OCI-LY7 (cell line): ENCODE data around the gene RNF10. TPM values are rescaled to one million over a fixed set of nuclear protein-coding genes. Genes with fewer than 3 reads are reported as not detected.

ENCODE experiments used
- BruUV-seq: library from RNA; stranded (reverse); fragments of 400-500 nt; replicated peaks from 2 replicates; lab custom pipeline; 2021; lab: Mats Ljungman, UMichigan
- CTCF ChIA-PET: fragments of 300-600 bp; sonication (Branson Sonifier 250); formaldehyde crosslinking; loops from one replicate; lab custom pipeline; 2022; ENCODE audit warnings: antibody characterized with exemption; ENCODE audit not compliant: unreplicated experiment; lab: Charles Lee
- POLR2A ChIA-PET: fragments of 300-600 bp; sonication (Branson Sonifier 250); formaldehyde crosslinking; loops from one replicate; lab custom pipeline; 2022; ENCODE audit warnings: antibody characterized with exemption; lab: Charles Lee
- DNase-seq: peaks from one replicate; pipeline ENCODE4 v3.0.0-alpha.2; 2015; ENCODE audit warnings: low spot score
- H2AFZ ChIP-seq: fragments of 200-600 bp; sonication (generic), shearing (Covaris generic); 2 replicates; pipeline ENCODE4 v1.6.1; 2014; ENCODE audit warnings: mild to moderate bottlenecking, antibody characterized with exemption, low read length, moderate library complexity
- H3K27ac ChIP-seq: fragments of 200-600 bp; sonication (generic); 2 replicates; pipeline ENCODE4 v1.5.1; 2014; ENCODE audit warnings: mixed run types, low read depth, mild to moderate bottlenecking, moderate library complexity, low read length, inconsistent platforms; ENCODE audit not compliant: poor library complexity, severe bottlenecking
- H3K36me3 ChIP-seq: fragments of 200-600 bp; sonication (generic); 2 replicates; pipeline ENCODE4 v1.6.1; 2014; ENCODE audit warnings: mild to moderate bottlenecking, antibody characterized with exemption, low read length, moderate library complexity, mixed read lengths; ENCODE audit not compliant: insufficient read depth
- H3K4me1 ChIP-seq: fragments of 200-600 bp; sonication (generic); 2 replicates; pipeline ENCODE4 v1.5.1; 2014; ENCODE audit warnings: mild to moderate bottlenecking, low read length; ENCODE audit not compliant: insufficient read depth, poor library complexity, severe bottlenecking
- H3K4me2 ChIP-seq: fragments of 200-600 bp; sonication (generic); 2 replicates; pipeline ENCODE4 v1.6.1; 2014; ENCODE audit warnings: mild to moderate bottlenecking, low read length
- H3K4me3 ChIP-seq: fragments of 200-600 bp; sonication (generic); 2 replicates; pipeline ENCODE4 v1.5.1; 2014; ENCODE audit warnings: mild to moderate bottlenecking, low read depth, low read length; ENCODE audit not compliant: poor library complexity, severe bottlenecking
- H3K79me2 ChIP-seq: fragments of 200-600 bp; sonication (generic); 2 replicates; pipeline ENCODE4 v1.6.1; 2016; ENCODE audit warnings: low read depth, mild to moderate bottlenecking, low read length, moderate library complexity, mixed read lengths; ENCODE audit not compliant: insufficient read depth
- H3K9me2 ChIP-seq: fragments of 200-600 bp; sonication (generic); 2 replicates; pipeline ENCODE4 v1.6.1; 2016; ENCODE audit warnings: mild to moderate bottlenecking, low read length, mixed read lengths; ENCODE audit not compliant: insufficient read depth
- H3K9me3 ChIP-seq: fragments of 200-600 bp; sonication (generic); 2 replicates; pipeline ENCODE4 v1.6.1; 2014; ENCODE audit warnings: mild to moderate bottlenecking, mixed run types, low read length, mixed read lengths
- H4K20me1 ChIP-seq: fragments of 200-600 bp; sonication (generic); 2 replicates; pipeline ENCODE4 v1.6.1; 2014; ENCODE audit warnings: mild to moderate bottlenecking, antibody characterized with exemption, low read length, moderate library complexity, mixed read lengths; ENCODE audit not compliant: insufficient read depth
- EZH2phosphoT487 ChIP-seq: fragments of 200-600 bp; sonication (generic); IDR thresholded peaks from 2 replicates; pipeline ENCODE4 v1.6.1; 2018; ENCODE audit warnings: low read depth, borderline replicate concordance, mild to moderate bottlenecking, mixed run types, antibody characterized with exemption, low read length, moderate library complexity, mixed read lengths
- intact Hi-C: fragments of 100-400 bp; cut with micrococcal nuclease; formaldehyde crosslinking; loops from one replicate; pipeline ENCODE4 v1.10.0; 2022; ENCODE audit not compliant: unreplicated experiment
- total RNA-seq, 2 experiments: library from RNA; depleted of rRNA in 1 of 2; stranded (reverse); fragments of >200 nt in 1 of 2; shearing (Covaris generic) in 1 of 2; gene quantifications; 2 replicates each; pipeline ENCODE4 v1.2.3, GENCODE V29; 2014 to 2022
- TF ChIP-seq, protein P1 (sequence below): fragments of 200-600 bp; sonication (generic); conservative IDR thresholded peaks from 2 replicates; pipeline ENCODE4 v1.5.1; 2014; ENCODE audit warnings: mild to moderate bottlenecking, antibody characterized with exemption, low read length, moderate library complexity, mixed read lengths

Gene RNF10
- total RNA-seq, 2 experiments from 2014 or later: 52.2 to 150 TPM

GRCh38 chr12:120581998-120582397, 47.8 kb downstream of the RNF10 start:
- DNase-seq: no peak
- Histone ChIP-seq H3K9me3 (no peaks in the 10 kb centered on the region), H2AFZ (peak overlapping the region; percentile 78), H3K79me2 (peaks cover 8% of the 10 kb centered on the region; the same call in 1 of the 2 replicates), H3K36me3 (peaks cover 34% of the 10 kb centered on the region), H3K9me2 (no peaks in the 10 kb centered on the region), H3K27ac (peak overlapping the region; percentile 33), H3K4me1 (peaks cover 17% of the 10 kb centered on the region), H4K20me1 (no peaks in the 10 kb centered on the region), H3K4me3 (peak overlapping the region; percentile 81), H3K4me2 (peak overlapping the region; percentile 77)
- ChIA-PET POLR2A (interaction anchor here (0.5 to 1.2 kb wide), 8 partner anchors 67 to 915 kb away, joined by 3 to 8 read pairs (median 3); partner anchors contain the start of gene DYNLL1), CTCF (interaction anchor here (1.1 to 1.4 kb wide), 2 partner anchors 67 to 390 kb away, joined by 3 to 7 read pairs; no protein-coding TSS in a partner anchor)
- intact Hi-C loops: loop anchor here (1.0 to 5.0 kb wide), 6 partner anchors 59 to 530 kb away; partner anchors contain the start of genes ACADS and CABP1
- no peak for TF ChIP-seq EZH2phosphoT487
- no TSS peak for BruUV-seq

DNA sequence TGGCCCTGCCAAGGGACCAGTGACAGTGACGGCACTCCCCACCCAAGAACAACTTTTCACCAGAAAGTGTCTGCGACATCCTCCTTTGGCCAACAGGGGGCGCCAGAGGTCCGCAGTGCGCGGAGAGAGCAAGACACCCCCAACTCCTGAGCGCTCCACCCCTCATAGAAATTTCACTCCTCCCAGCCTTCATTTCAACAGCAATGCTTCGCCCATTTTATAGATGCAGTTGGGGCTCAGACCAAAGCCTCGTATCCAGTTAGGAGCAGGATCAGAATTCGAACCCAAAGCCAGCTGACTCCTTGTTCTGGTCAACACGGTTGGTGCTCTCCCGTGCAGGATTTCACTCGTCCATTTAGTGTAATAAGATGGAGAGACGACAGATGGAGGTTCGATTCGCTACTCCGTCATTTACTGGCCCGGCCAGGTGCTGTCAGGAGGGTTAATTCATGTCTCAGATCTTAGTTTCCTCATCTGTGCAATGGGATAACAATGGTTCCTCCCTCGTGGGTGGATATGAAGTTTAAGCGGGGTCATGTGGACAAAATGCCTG, 49.4 kb downstream of the RNF10 start:
- intact Hi-C loops: loop anchor here (1.0 to 5.0 kb wide), 5 partner anchors 57 to 529 kb away; partner anchors contain the start of genes ACADS and CABP1
- POLR2A ChIA-PET: interaction anchor here (0.6 kb wide), 1 partner anchor 160 kb away, joined by 3 read pairs; no protein-coding TSS in a partner anchor
- BruUV-seq: no TSS peak
- H3K36me3 ChIP-seq: peaks cover 18% of the 10 kb centered on the region
- peaks cover 21% of the 10 kb centered on the region for H3K4me1 ChIP-seq
- peak; percentile 74 for DNase-seq
- peak overlapping the region; percentile 63 for H3K4me2 ChIP-seq
- peaks cover 8% of the 10 kb centered on the region; the same call in 1 of the 2 replicates for H3K79me2 ChIP-seq
- H4K20me1 ChIP-seq: no peaks in the 10 kb centered on the region
- no peak overlapping the region for H3K27ac ChIP-seq
- CTCF ChIA-PET: interaction anchor here (1.2 kb wide), 1 partner anchor 66 kb away, joined by 3 read pairs; no protein-coding TSS in a partner anchor
- TF ChIP-seq, protein P1, sequence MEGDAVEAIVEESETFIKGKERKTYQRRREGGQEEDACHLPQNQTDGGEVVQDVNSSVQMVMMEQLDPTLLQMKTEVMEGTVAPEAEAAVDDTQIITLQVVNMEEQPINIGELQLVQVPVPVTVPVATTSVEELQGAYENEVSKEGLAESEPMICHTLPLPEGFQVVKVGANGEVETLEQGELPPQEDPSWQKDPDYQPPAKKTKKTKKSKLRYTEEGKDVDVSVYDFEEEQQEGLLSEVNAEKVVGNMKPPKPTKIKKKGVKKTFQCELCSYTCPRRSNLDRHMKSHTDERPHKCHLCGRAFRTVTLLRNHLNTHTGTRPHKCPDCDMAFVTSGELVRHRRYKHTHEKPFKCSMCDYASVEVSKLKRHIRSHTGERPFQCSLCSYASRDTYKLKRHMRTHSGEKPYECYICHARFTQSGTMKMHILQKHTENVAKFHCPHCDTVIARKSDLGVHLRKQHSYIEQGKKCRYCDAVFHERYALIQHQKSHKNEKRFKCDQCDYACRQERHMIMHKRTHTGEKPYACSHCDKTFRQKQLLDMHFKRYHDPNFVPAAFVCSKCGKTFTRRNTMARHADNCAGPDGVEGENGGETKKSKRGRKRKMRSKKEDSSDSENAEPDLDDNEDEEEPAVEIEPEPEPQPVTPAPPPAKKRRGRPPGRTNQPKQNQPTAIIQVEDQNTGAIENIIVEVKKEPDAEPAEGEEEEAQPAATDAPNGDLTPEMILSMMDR: peak; percentile 99
- TF ChIP-seq EZH2phosphoT487: no peak
- H3K4me3 ChIP-seq: no peak overlapping the region
- no peaks in the 10 kb centered on the region for H3K9me3 ChIP-seq
- H3K9me2 ChIP-seq: no peaks in the 10 kb centered on the region
- H2AFZ ChIP-seq: peak overlapping the region; percentile 12; the same call in 1 of the 2 replicates

DNA sequence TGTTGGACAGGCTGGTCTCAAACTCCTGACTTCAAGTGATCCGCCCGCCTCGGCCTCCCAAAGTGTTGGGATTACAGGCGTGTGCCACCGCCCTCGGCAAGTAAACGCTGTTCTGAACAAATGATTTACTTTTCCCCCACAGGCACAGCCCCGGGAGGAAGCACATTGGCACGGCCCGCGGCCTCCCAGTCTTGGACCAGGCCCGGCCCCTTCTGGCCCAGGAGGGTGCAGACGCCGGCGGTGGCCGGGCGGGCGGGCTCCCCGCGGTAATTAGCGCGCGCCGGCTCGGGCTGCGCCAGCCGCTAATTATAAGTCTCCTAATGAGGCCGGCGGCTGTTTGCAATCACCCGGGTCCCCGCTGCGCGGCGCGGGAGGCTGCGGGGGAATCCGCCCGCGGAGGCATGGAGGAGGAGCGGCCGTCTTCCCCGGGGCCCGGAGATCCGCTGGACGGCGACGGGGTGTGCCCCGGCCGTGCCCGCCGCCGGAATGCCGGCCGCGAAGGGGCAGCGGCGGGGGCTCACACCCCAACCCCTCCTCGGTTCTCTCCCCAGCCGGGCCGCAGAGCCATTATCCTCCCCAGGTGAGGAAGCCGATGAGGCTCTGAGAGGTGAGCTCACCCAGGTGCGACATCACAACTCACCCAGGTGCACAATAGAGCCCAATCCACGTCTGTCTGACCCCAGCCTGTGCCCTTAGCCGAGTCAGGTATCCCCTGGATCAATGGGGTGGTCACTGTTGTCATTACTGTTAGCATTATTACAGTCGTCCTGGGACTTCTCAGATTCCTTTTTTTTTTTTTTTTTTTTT, 50.4 kb downstream of the RNF10 start:
- H3K9me3 ChIP-seq: no peaks in the 10 kb centered on the region
- BruUV-seq: no TSS peak
- peaks cover 8% of the 10 kb centered on the region for H3K36me3 ChIP-seq
- H4K20me1 ChIP-seq: no peaks in the 10 kb centered on the region
- H3K4me3 ChIP-seq: peak overlapping the region; percentile 52
- POLR2A ChIA-PET: no interaction called here
- no peaks in the 10 kb centered on the region for H3K9me2 ChIP-seq
- peak overlapping the region; percentile 61 for H2AFZ ChIP-seq
- CTCF ChIA-PET: interaction anchor here (0.7 kb wide), 1 partner anchor 443 kb away, joined by 3 read pairs; no protein-coding TSS in a partner anchor
- H3K4me2 ChIP-seq: peak overlapping the region; percentile 63
- peak; percentile 57 for DNase-seq
- peaks cover 8% of the 10 kb centered on the region; the same call in 1 of the 2 replicates for H3K79me2 ChIP-seq
- TF ChIP-seq, protein P1: peak; percentile 53
- TF ChIP-seq EZH2phosphoT487: no peak
- no peak overlapping the region for H3K27ac ChIP-seq
- intact Hi-C loops: loop anchor here (5.0 kb wide), 2 partner anchors 143 to 528 kb away; partner anchors contain the start of gene ACADS
- H3K4me1 ChIP-seq: peaks cover 21% of the 10 kb centered on the region
